Measurements from ENCODE around the gene TP53TG3. TPM values are rescaled to one million over a fixed set of nuclear protein-coding genes. Genes with fewer than 3 reads are reported as not detected.
"Not testable (repeated sequence)": the region's sequence is repeated elsewhere in the genome, so short reads cannot be mapped to it uniquely, and the experiment has no call there.

TP53TG3 gene

DNA sequence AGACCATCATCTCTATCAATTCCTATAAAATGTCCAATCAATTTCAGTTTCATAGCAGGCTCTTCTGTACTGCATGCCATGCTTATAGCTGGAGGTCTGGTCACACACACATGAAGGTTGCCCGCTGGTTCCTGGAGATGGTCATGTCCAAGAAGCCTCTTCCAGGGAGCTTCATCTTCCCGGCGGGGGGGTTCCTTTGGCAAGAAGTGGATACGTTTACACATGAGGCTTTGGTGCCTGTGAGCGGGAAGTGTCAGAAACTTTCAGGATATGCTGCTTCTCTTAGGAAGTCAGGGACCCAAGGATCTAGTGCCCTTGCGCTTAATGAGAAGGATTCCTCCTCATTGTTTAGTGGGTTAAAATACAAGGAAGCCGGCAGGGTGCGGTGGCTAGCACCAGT is 43.9 kb downstream of the TP53TG3 start:
- H2AK5ac ChIP-seq (ENCODE audit: low read depth, low read length); H3K18ac ChIP-seq (ENCODE audit: low read length); H3K36me3 ChIP-seq (replicated peaks in 1 of 2; ENCODE audit: control insufficient read depth in 2 of 2, insufficient read depth in 2 of 2, low read length in 2 of 2); H2BK5ac ChIP-seq (ENCODE audit: low read length); H2BK12ac ChIP-seq (ENCODE audit: low read length); H3K14ac ChIP-seq (ENCODE audit: low read length); H3K9me3 ChIP-seq (replicated peaks in 1 of 2; ENCODE audit: control insufficient read depth in 2 of 2, insufficient read depth in 1 of 2, low read depth in 1 of 2, low read length in 2 of 2); H3K4me3 ChIP-seq (ENCODE audit: low read length in 2 of 2); H2AFZ ChIP-seq (ENCODE audit: low read length); H3K79me1 ChIP-seq (ENCODE audit: low read depth, low read length); H3K23ac ChIP-seq (ENCODE audit: low read depth, low read length, poor library complexity); H2BK120ac ChIP-seq (ENCODE audit: low read depth, low read length); H3K9ac ChIP-seq (ENCODE audit: low read depth, low read length, poor library complexity); H3K4ac ChIP-seq (ENCODE audit: low read length); DNase-seq (ENCODE audit: low spot score); H3K4me2 ChIP-seq (ENCODE audit: insufficient read depth, low read length, poor library complexity, severe bottlenecking); H3K27ac ChIP-seq (replicated peaks; ENCODE audit: low read length); H2BK15ac ChIP-seq (ENCODE audit: low read length); H4K91ac ChIP-seq (ENCODE audit: low read depth, low read length, poor library complexity); H3K27me3 ChIP-seq (ENCODE audit: control insufficient read depth in 3 of 3, insufficient read depth in 3 of 3, low read depth in 1 of 3, low read length in 3 of 3); H3K4me1 ChIP-seq (ENCODE audit: control insufficient read depth in 2 of 2, insufficient read depth in 1 of 2, low read depth in 1 of 2, low read length in 2 of 2); H4K8ac ChIP-seq (ENCODE audit: low read depth, low read length): not testable (repeated sequence)
- no CpG with 5 or more reads among the region's 8 CpGs for WGBS, 2 donors (ENCODE audit: extremely low coverage in 2 of 2, insufficient read length in 2 of 2, insufficient replicate concordance in 1 of 2)

Small RNAs within 50 kb of the gene (small RNA-seq; reads per million reads assigned to genes)
- not detected for gene AC138907.6 (ENCODE audit: insufficient read depth)

Data from neuronal stem cell (in vitro differentiated cells).